Measurements from ENCODE around the gene MRPL20. TPM values are rescaled to one million over a fixed set of nuclear protein-coding genes. Genes with fewer than 3 reads are reported as not detected.

MRPL20 gene
- total and polyA plus RNA-seq, 2 donors (not counting 3 experiments of a cell fraction or from before 2014, with no cell fraction given), result 134 to 152 TPM

DNA sequence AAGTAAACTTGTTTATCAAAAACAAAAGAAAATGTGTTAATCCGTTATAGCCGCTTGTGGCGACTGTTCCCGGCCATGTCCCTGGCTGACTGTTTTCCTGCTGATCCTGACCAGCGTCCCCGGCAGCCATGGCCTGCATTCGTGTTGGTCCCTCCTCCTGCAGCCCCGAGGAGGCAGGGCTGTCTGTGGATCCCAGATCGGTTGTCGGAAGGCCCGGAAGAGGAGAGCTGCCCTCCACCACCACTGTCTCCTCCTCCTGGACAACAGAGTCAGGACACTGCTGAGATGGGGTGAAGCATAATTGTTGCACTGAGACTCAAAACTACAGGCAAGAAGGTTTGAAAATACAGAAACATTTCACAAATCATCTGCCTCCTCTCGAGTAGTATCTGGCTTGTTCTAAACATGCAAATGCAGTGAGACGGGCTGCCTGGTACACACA lies 45.1 kb downstream of the MRPL20 start:
- Histone ChIP-seq H3K27me3 (ENCODE audit: control insufficient read depth in 2 of 2, insufficient read depth in 2 of 2, low read length in 2 of 2) (no peaks in the 10 kb centered on the region), H3K79me2 (ENCODE audit: control insufficient read depth, insufficient read depth, low read length) (no peaks in the 10 kb centered on the region), H3K9me1 (replicated peaks; ENCODE audit: control insufficient read depth, extremely low read depth, insufficient read depth, low read length) (no peaks in the 10 kb centered on the region), H3K4me1 (ENCODE audit: control insufficient read depth, extremely low read depth, insufficient read depth, low read length) (no peaks in the 10 kb centered on the region), H3K9me3 (replicated peaks; ENCODE audit: control insufficient read depth, insufficient read depth, low read length) (peaks cover 3% of the 10 kb centered on the region), H4K20me1 (replicated peaks; ENCODE audit: control insufficient read depth, extremely low read depth, insufficient read depth, low read length) (no peaks in the 10 kb centered on the region), H2AFZ (ENCODE audit: low read depth, low read length) (no peak overlapping the region), H3K36me3 (ENCODE audit: control insufficient read depth in 2 of 2, extremely low read depth in 1 of 2, insufficient read depth in 2 of 2, low read length in 2 of 2) (no peaks in the 10 kb centered on the region), H3K4me3 (replicated peaks in 1 of 3; ENCODE audit: insufficient read depth in 1 of 3, low read depth in 1 of 3, low read length in 3 of 3) (no peak overlapping the region), H3K9ac (replicated peaks; ENCODE audit: extremely low read depth, insufficient read depth, low read length) (no peak overlapping the region), H3K4me2 (ENCODE audit: insufficient read depth, low read length) (no peak overlapping the region), H3K27ac (ENCODE audit: insufficient read depth, low read depth, low read length) (no peak overlapping the region)
- intact Hi-C loops (cut with micrococcal nuclease) (no loop called here), dilution Hi-C loops (cut with MboI; ENCODE audit: extremely low pct_ligation_motif_present, low sequenced_read_pairs) (no loop called here)
- FAIRE-seq (no peak), DNase-seq (ENCODE audit: low read depth, low spot score) (no peak)
- POLR2A ChIA-PET, result no interaction called here
- no TSS peak for BruUV-seq (replicated peaks)
- no peak for TF ChIP-seq JUN (IDR thresholded peaks at IDR 0.05; ENCODE audit: borderline replicate concordance, insufficient read depth, insufficient read length, low read depth)
- TF ChIP-seq POLR2AphosphoS5 (IDR thresholded peaks at IDR 0.05; ENCODE audit: insufficient read depth, low read depth, low read length), result no peak
- no peak for TF ChIP-seq POLR2A (IDR thresholded peaks at IDR 0.05; ENCODE audit: low read depth, low read length)
- no peak for TF ChIP-seq GATA2 (IDR thresholded peaks at IDR 0.05; ENCODE audit: insufficient read depth, insufficient read length, low read depth, low read length)
- TF ChIP-seq, protein P1, sequence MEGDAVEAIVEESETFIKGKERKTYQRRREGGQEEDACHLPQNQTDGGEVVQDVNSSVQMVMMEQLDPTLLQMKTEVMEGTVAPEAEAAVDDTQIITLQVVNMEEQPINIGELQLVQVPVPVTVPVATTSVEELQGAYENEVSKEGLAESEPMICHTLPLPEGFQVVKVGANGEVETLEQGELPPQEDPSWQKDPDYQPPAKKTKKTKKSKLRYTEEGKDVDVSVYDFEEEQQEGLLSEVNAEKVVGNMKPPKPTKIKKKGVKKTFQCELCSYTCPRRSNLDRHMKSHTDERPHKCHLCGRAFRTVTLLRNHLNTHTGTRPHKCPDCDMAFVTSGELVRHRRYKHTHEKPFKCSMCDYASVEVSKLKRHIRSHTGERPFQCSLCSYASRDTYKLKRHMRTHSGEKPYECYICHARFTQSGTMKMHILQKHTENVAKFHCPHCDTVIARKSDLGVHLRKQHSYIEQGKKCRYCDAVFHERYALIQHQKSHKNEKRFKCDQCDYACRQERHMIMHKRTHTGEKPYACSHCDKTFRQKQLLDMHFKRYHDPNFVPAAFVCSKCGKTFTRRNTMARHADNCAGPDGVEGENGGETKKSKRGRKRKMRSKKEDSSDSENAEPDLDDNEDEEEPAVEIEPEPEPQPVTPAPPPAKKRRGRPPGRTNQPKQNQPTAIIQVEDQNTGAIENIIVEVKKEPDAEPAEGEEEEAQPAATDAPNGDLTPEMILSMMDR (IDR thresholded peaks at IDR 0.05; ENCODE audit: extremely low read depth in 1 of 2, insufficient read depth in 1 of 2, low read depth in 1 of 2, low read length in 2 of 2), result no peak
- TF ChIP-seq FOS (IDR thresholded peaks at IDR 0.05; ENCODE audit: borderline replicate concordance, insufficient read depth, low read length), result no peak
- TF ChIP-seq, protein P2, sequence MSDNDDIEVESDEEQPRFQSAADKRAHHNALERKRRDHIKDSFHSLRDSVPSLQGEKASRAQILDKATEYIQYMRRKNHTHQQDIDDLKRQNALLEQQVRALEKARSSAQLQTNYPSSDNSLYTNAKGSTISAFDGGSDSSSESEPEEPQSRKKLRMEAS (IDR thresholded peaks at IDR 0.05; ENCODE audit: insufficient read depth, insufficient read length), result no peak
- no peak for TF ChIP-seq EZH2 (IDR thresholded peaks at IDR 0.05; ENCODE audit: borderline replicate concordance, low read depth, low read length, severe bottlenecking)
- no peak for TF ChIP-seq MYC (IDR thresholded peaks at IDR 0.05; ENCODE audit: low read depth, low read length)
- CTCF ChIA-PET, result interaction anchor here (1.6 kb wide), 1 partner anchor 11 kb away, joined by 5 read pairs; no protein-coding TSS in a partner anchor
